22Rv1 (cell line): ENCODE results near the gene ZNF524.
"Not testable (repeated sequence)": the region's sequence is repeated elsewhere in the genome, so short reads cannot be mapped to it uniquely, and the experiment has no call there.

Experiments used
- H3K27ac ChIP-seq: fragments of 450-650 bp; 2 replicates; pipeline ENCODE4 v1.5.1; 2017
- CTCF ChIP-seq: fragments of 450-650 bp; IDR thresholded peaks from 2 replicates; pipeline ENCODE4 v1.5.1; 2017; ENCODE audit warnings: mild to moderate bottlenecking
- ZFX ChIP-seq: fragments of 450-650 bp; IDR thresholded peaks from 2 replicates; pipeline ENCODE4 v1.6.1; 2017; ENCODE audit warnings: antibody characterized with exemption, borderline replicate concordance

ZNF524 gene

GRCh38 chr19:55554741-55555152 lies 45.3 kb upstream of the ZNF524 start:
- no peak for TF ChIP-seq ZFX
- TF ChIP-seq CTCF, result no peak
- no peak overlapping the region for H3K27ac ChIP-seq

GRCh38 chr19:55559684-55560083 lies 40.4 kb upstream of the ZNF524 start:
- TF ChIP-seq ZFX, result no peak
- TF ChIP-seq CTCF, result no peak
- no peak overlapping the region for H3K27ac ChIP-seq

- H3K27ac ChIP-seq, result no peak overlapping the region
- TF ChIP-seq ZFX, result no peak
- no peak for TF ChIP-seq CTCF
Measured at GRCh38 chr19:55563261-55563690, 36.8 kb upstream of the ZNF524 start.

- TF ChIP-seq CTCF, result no peak
- no peak for TF ChIP-seq ZFX
- H3K27ac ChIP-seq, result no peak overlapping the region
Measured at GRCh38 chr19:55566823-55567222, 33.3 kb upstream of the ZNF524 start.

- no peak for TF ChIP-seq ZFX
- H3K27ac ChIP-seq, result no peak overlapping the region
Measured at GRCh38 chr19:55567708-55568328, 32.3 kb upstream of the ZNF524 start.

GRCh38 chr19:55569477-55569876 lies 30.6 kb upstream of the ZNF524 start:
- not testable (repeated sequence) for H3K27ac ChIP-seq

- not testable (repeated sequence) for H3K27ac ChIP-seq
Measured at GRCh38 chr19:55573929-55574328, 26.2 kb upstream of the ZNF524 start.

GRCh38 chr19:55576746-55577145 lies 23.3 kb upstream of the ZNF524 start:
- TF ChIP-seq ZFX (no peak), CTCF (no peak)
- 0 out of 2 replicates have a peak overlapping the region, but pooled peaks have one; percentile 20 for H3K27ac ChIP-seq

- no peak overlapping the region for H3K27ac ChIP-seq
- no peak for TF ChIP-seq ZFX
- no peak for TF ChIP-seq CTCF
Measured at GRCh38 chr19:55578031-55578760, 21.9 kb upstream of the ZNF524 start.
